A549 (cell line): ENCODE measurements around the gene NAB1. TPM values are rescaled to one million over a fixed set of nuclear protein-coding genes. Genes with fewer than 3 reads are reported as not detected.

Source experiments
- ATAC-seq, 2 experiments: fragments of 200-7000 bp in 1 of 2; fragments of >200 bp in 1 of 2; cut with Nextera tagmentation in 1 of 2; cut with Tn5 transposase in 1 of 2; 3 replicates each; pipeline versions ENCODE4 v1.8.0 to v1.9.1; 2018 to 2020; ENCODE audit warnings: mild to moderate bottlenecking in 1 of 2, moderate library complexity in 1 of 2
- CTCF ChIA-PET: fragments of 300-600 bp; sonication (Branson Sonifier 250); formaldehyde crosslinking; extraction: SDS; loops from one replicate; lab custom pipeline; 2021; ENCODE audit warnings: antibody characterized with exemption, inconsistent platforms; lab: Yijun Ruan, JAX
- POLR2A ChIA-PET: fragments of 350-600 bp; formaldehyde crosslinking; extraction: SDS; loops from one replicate; lab custom pipeline; 2021; ENCODE audit warnings: antibody characterized with exemption, inconsistent platforms; lab: Yijun Ruan, JAX
- DNase-seq, 2 experiments: peaks; one replicate each; pipeline versions ENCODE4 v3.0.0 to v3.0.0-alpha.2; 2011 to 2016; ENCODE audit warnings: low read depth in 1 of 2, low spot score in 1 of 2
- FAIRE-seq: peaks from 2 replicates; lab custom pipeline; 2011; peaks lifted over from hg19 to GRCh38; lab: Jason Lieb, UNC
- H3K27ac ChIP-seq, 2 experiments: fragments of >200 bp; sonication (Bioruptor Twin); formaldehyde crosslinking; 3 replicates each; pipeline ENCODE4 v1.5.1; 2016 to 2017
- H3K4me1 ChIP-seq: fragments of >200 bp; sonication (Bioruptor Twin); formaldehyde crosslinking; 3 replicates; pipeline ENCODE4 v1.6.1; 2016
- H3K4me2 ChIP-seq: fragments of >200 bp; sonication (Bioruptor Twin); formaldehyde crosslinking; 3 replicates; pipeline ENCODE4 v1.6.1; 2016
- H3K4me3 ChIP-seq: fragments of >200 bp; sonication (Bioruptor Twin); formaldehyde crosslinking; 3 replicates; pipeline ENCODE4 v1.5.1; 2016
- H3K9me3 ChIP-seq: fragments of >200 bp; sonication (Bioruptor Twin); formaldehyde crosslinking; 3 replicates; pipeline ENCODE4 v1.6.1; 2016
- BCL3 ChIP-seq: fragments of >200 bp; sonication (Bioruptor Twin); formaldehyde crosslinking; IDR thresholded peaks from 3 replicates; pipeline ENCODE4 v1.6.1; 2016
- CBX2 ChIP-seq: fragments of 200-600 bp; sonication (generic); IDR thresholded peaks from 2 replicates; pipeline ENCODE4 v1.6.1; 2016; ENCODE audit warnings: low read depth, mild to moderate bottlenecking, borderline replicate concordance
- CEBPB ChIP-seq, 2 experiments: fragments of >200 bp in 1 of 2; sonication (Bioruptor Twin) in 1 of 2; formaldehyde crosslinking in 1 of 2; IDR thresholded peaks; 2 replicates each; pipeline ENCODE4 v1.6.1; 2012 to 2016
- CTCF ChIP-seq: fragments of >200 bp; sonication (Bioruptor Twin); formaldehyde crosslinking; IDR thresholded peaks from 3 replicates; pipeline ENCODE4 v1.5.1; 2016
- EHMT2 ChIP-seq: fragments of 200-600 bp; sonication (generic); IDR thresholded peaks from 2 replicates; pipeline ENCODE4 v1.6.1; 2016; ENCODE audit warnings: antibody characterized with exemption, low read depth, mild to moderate bottlenecking, moderate library complexity
- GATA3 ChIP-seq: IDR thresholded peaks from 2 replicates; pipeline ENCODE4 v1.6.1; 2012; ENCODE audit warnings: borderline replicate concordance
- HMGXB4 ChIP-seq: fragments of 250-450 bp; sonication (Bioruptor Pico); IDR thresholded peaks from 2 replicates; pipeline ENCODE4 v1.5.0; 2021; ENCODE audit warnings: mild to moderate bottlenecking, moderate library complexity, borderline replicate concordance
- HOXB13 ChIP-seq: fragments of 250-450 bp; sonication (Bioruptor Pico); IDR thresholded peaks from 2 replicates; pipeline ENCODE4 v1.5.0; 2020; ENCODE audit warnings: low read depth, mild to moderate bottlenecking, moderate library complexity
- JUN ChIP-seq, 2 experiments: fragments of >200 bp; sonication (Bioruptor Twin); formaldehyde crosslinking; IDR thresholded peaks; 2 replicates in 1 of 2; 3 replicates in 1 of 2; pipeline ENCODE4 v1.6.1; 2016 to 2017
- KDM1A ChIP-seq: fragments of 200-600 bp; sonication (generic); IDR thresholded peaks from 2 replicates; pipeline ENCODE4 v1.6.1; 2016; ENCODE audit warnings: low read depth, mild to moderate bottlenecking
- MYC ChIP-seq: IDR thresholded peaks from 2 replicates; pipeline ENCODE4 v1.6.1; 2012; ENCODE audit warnings: mild to moderate bottlenecking, inconsistent platforms, low read length, improper control_type of control experiment, borderline replicate concordance
- RARB ChIP-seq: fragments of 250-450 bp; sonication (Bioruptor Pico); IDR thresholded peaks from 2 replicates; pipeline ENCODE4 v1.8.0; 2021; ENCODE audit warnings: mild to moderate bottlenecking, moderate library complexity
- ZFP36 ChIP-seq: fragments of 450-650 bp; IDR thresholded peaks from 2 replicates; pipeline ENCODE4 v1.6.1; 2014; ENCODE audit warnings: borderline replicate concordance; ENCODE audit not compliant: partially characterized antibody
- WGBS: methylation state at CpG from one replicate; pipeline ENCODE4 v1.1.6; 2017; ENCODE audit errors: missing lambda C conversion rate; 5-methylcytosine and 5-hydroxymethylcytosine counted together
- polyA plus RNA-seq, 4 experiments: library from polyadenylated mRNA; depleted of rRNA in 3 of 4; stranded (reverse); fragments of >200 nt; fragmentation: RNase III in 1 of 4; extraction: RNeasy Plus Mini Kit Qiagen cat#74134 plus additional on column Dnase treatment in 1 of 4; gene quantifications; 2 replicates in 3 of 4; 3 replicates in 1 of 4; pipeline ENCODE4 v1.2.3, GENCODE V29; 2011 to 2017
- TF ChIP-seq, protein P1 (sequence below): fragments of 450-650 bp; IDR thresholded peaks from 2 replicates; pipeline ENCODE4 v1.6.1; 2014; ENCODE audit warnings: antibody characterized with exemption
- TF ChIP-seq, protein P2 (sequence below): IDR thresholded peaks from 2 replicates; pipeline ENCODE4 v1.6.1; 2012

The NAB1 gene
- polyA plus RNA-seq, 2 of the 4 experiments (the other 2 are of a cell fraction): 37.6 to 67.3 TPM

DNA sequence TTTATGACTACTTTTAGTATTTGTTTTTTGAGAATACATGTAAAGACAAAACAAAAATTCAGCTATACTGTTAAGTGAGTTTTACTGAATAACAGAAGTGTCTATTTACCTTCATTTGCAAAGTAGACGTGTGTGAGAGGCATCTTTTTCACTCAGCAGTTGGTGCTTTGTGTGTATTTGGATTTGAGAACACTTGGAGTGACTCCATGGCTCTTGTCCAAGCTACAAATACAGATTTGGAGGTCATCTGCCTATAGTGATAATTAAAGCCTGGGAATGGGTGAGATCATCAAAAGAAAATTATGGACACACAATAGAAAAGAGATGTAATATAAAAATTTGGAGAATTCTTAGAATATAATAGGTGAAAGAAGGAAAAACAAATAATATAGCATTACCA lies 6.2 kb downstream of the NAB1 start:
- Histone ChIP-seq H3K4me3 (no peak overlapping the region), H3K4me2 (0 out of 3 replicates have a peak overlapping the region, but pooled peaks have one; percentile 2), H3K4me1 (peaks cover 55% of the 10 kb centered on the region; the same call in 2 of the 3 replicates), H3K27ac (no peak overlapping the region), H3K9me3 (no peaks in the 10 kb centered on the region)
- POLR2A ChIA-PET: interaction anchor here (0.8 kb wide), 1 partner anchor 76 kb away, joined by 4 read pairs; no protein-coding TSS in a partner anchor
- WGBS: 79% methylated on average over 1 of the region's 1 CpG
- CTCF ChIA-PET: interaction anchor here (0.6 kb wide), 1 partner anchor 393 kb away, joined by 4 read pairs; no protein-coding TSS in a partner anchor
- no peak for DNase-seq
- no peak for TF ChIP-seq KDM1A
- TF ChIP-seq, protein P1, sequence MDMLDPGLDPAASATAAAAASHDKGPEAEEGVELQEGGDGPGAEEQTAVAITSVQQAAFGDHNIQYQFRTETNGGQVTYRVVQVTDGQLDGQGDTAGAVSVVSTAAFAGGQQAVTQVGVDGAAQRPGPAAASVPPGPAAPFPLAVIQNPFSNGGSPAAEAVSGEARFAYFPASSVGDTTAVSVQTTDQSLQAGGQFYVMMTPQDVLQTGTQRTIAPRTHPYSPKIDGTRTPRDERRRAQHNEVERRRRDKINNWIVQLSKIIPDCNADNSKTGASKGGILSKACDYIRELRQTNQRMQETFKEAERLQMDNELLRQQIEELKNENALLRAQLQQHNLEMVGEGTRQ: no peak
- TF ChIP-seq CEBPB (IDR thresholded peaks at IDR 0.05): no peak
- no peak for TF ChIP-seq GATA3
- TF ChIP-seq HOXB13 (CRISPR knock-in tag): no peak
- TF ChIP-seq, protein P2, sequence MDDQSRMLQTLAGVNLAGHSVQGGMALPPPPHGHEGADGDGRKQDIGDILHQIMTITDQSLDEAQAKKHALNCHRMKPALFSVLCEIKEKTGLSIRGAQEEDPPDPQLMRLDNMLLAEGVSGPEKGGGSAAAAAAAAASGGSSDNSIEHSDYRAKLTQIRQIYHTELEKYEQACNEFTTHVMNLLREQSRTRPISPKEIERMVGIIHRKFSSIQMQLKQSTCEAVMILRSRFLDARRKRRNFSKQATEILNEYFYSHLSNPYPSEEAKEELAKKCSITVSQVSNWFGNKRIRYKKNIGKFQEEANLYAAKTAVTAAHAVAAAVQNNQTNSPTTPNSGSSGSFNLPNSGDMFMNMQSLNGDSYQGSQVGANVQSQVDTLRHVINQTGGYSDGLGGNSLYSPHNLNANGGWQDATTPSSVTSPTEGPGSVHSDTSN: no peak
- TF ChIP-seq CBX2: no peak
- no peak for TF ChIP-seq EHMT2
- TF ChIP-seq BCL3: no peak
- TF ChIP-seq MYC: no peak
- TF ChIP-seq RARB (CRISPR knock-in tag): no peak
- ATAC-seq: no peak
- no peak for FAIRE-seq

DNA sequence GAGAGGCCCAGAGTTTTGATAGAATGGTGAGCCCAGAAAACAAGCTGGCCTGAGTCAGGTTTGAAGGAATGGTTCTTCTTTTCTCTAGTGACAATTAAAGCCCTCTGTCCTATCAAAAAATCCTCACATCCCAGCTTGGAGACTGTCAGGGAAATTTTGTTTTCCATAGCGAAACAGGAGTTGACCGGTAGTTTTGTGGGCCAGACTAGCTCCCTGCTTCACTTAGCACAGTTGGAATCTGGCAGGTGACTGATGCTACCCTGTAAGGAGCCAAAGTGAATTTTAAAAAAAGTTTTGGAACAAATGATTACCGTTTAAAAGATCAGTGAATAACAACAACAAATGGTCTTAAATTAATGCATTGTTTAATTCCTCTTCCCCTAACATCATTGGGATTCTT lies 6.7 kb downstream of the NAB1 start:
- CTCF ChIA-PET: interaction anchor here (0.6 to 0.8 kb wide), 2 partner anchors 24 to 393 kb away, joined by 4 read pairs; no protein-coding TSS in a partner anchor
- no peak overlapping the region for H3K4me3 ChIP-seq
- no peak for FAIRE-seq
- no peaks in the 10 kb centered on the region for H3K9me3 ChIP-seq
- no peak overlapping the region for H3K4me2 ChIP-seq
- H3K27ac ChIP-seq: no peak overlapping the region
- DNase-seq: no peak
- H3K4me1 ChIP-seq: peaks cover 54% of the 10 kb centered on the region; the same call in 2 of the 3 replicates
- no peak for ATAC-seq
- no peak for TF ChIP-seq JUN (IDR thresholded peaks at IDR 0.05)
- POLR2A ChIA-PET: interaction anchor here (0.8 kb wide), 1 partner anchor 77 kb away, joined by 4 read pairs; no protein-coding TSS in a partner anchor
- 90% methylated on average over 3 of the region's 3 CpGs for WGBS

GRCh38 chr2:190656301-190656700 lies 7.4 kb downstream of the NAB1 start:
- TF ChIP-seq BCL3: no peak
- ChIA-PET POLR2A (no interaction called here), CTCF (interaction anchor here (0.8 kb wide), 1 partner anchor 24 kb away, joined by 4 read pairs; no protein-coding TSS in a partner anchor)
- Histone ChIP-seq H3K4me1 (peaks cover 53% of the 10 kb centered on the region; the same call in 2 of the 3 replicates), H3K4me2 (no peak overlapping the region), H3K4me3 (no peak overlapping the region), H3K9me3 (no peaks in the 10 kb centered on the region), H3K27ac (no peak overlapping the region)
- DNase-seq (no peak), ATAC-seq (no peak), FAIRE-seq (no peak)
- 84% methylated on average over 2 of the region's 2 CpGs for WGBS

- Histone ChIP-seq H3K27ac (no peak overlapping the region), H3K4me2 (no peak overlapping the region), H3K9me3 (no peaks in the 10 kb centered on the region), H3K4me1 (peaks cover 52% of the 10 kb centered on the region; the same call in 2 of the 3 replicates), H3K4me3 (no peak overlapping the region)
- FAIRE-seq: no peak
- no peak for DNase-seq
- 92% methylated on average over 4 of the region's 4 CpGs for WGBS
- ATAC-seq: no peak
- ChIA-PET POLR2A (no interaction called here), CTCF (no interaction called here)
- TF ChIP-seq ZFP36 (no peak), HMGXB4 (CRISPR knock-in tag) (no peak), BCL3 (no peak), JUN (IDR thresholded peaks at IDR 0.05) (no peak), CTCF (no peak)
- TF ChIP-seq, protein P1: no peak
Measured at GRCh38 chr2:190657474-190658255, 8.8 kb downstream of the NAB1 start.
